ENCODE data around the gene KCNH1. TPM values are rescaled to one million over a fixed set of nuclear protein-coding genes. Genes with fewer than 3 reads are reported as not detected.
A peak's percentile ranks its signal among the peaks of the same experiment; 100 is the strongest.

Gene KCNH1
- total RNA-seq, result not detected
- long read RNA-seq, result 0 reads

- peak within 1 kb of the TSS; percentile 43 for H3K4me3 ChIP-seq
- H3K27me3 ChIP-seq, result peaks cover 51% of the 10 kb centered on the region
- H3K4me1 ChIP-seq, result peaks cover 13% of the 10 kb centered on the region
- intact Hi-C loops (cut with DNase I), result loop anchor here (10.0 kb wide), 1 partner anchor 679 kb away; no protein-coding TSS in a partner anchor
- H3K27ac ChIP-seq, result no peak within 1 kb of the TSS
- peak; percentile 73 for TF ChIP-seq CTCF (IDR thresholded peaks at IDR 0.05)
- no peaks in the 10 kb centered on the region for H3K9me3 ChIP-seq
- peak; percentile 97 for ATAC-seq
- DNase-seq, result peak; percentile 77
- H3K36me3 ChIP-seq, result no peaks in the 10 kb centered on the region
These were observed at the start of gene KCNH1 for GRCh38 chr1:211133836-211134669. Gene KCNH1 (minus strand): TSS chr1:211134148. CDS start chr1:211133945, 203 bp downstream.

- TF ChIP-seq CTCF (IDR thresholded peaks at IDR 0.05), result no peak
- intact Hi-C loops (cut with DNase I), result no loop called here
- ATAC-seq (no peak), DNase-seq (no peak)
- H3K4me1 ChIP-seq, result no peaks in the 10 kb centered on the region
- no peaks in the 10 kb centered on the region for H3K9me3 ChIP-seq
- no peak overlapping the region for H3K4me3 ChIP-seq
- H3K27ac ChIP-seq, result no peak overlapping the region
- H3K27me3 ChIP-seq, result no peaks in the 10 kb centered on the region
- no peaks in the 10 kb centered on the region for H3K36me3 ChIP-seq
These were observed 48.8 kb upstream of the KCNH1 start for GRCh38 chr1:211182746-211183145.

GRCh38 chr1:211174375-211174774, 40.4 kb upstream of the KCNH1 start:
- ATAC-seq (no peak), DNase-seq (no peak)
- Histone ChIP-seq H3K27ac (no peak overlapping the region), H3K4me3 (no peak overlapping the region), H3K36me3 (no peaks in the 10 kb centered on the region), H3K27me3 (no peaks in the 10 kb centered on the region), H3K4me1 (no peaks in the 10 kb centered on the region), H3K9me3 (peaks cover 10% of the 10 kb centered on the region)
- TF ChIP-seq CTCF (IDR thresholded peaks at IDR 0.05), result no peak
- intact Hi-C loops (cut with DNase I), result no loop called here

- no peaks in the 10 kb centered on the region for H3K4me1 ChIP-seq
- DNase-seq (no peak), ATAC-seq (no peak)
- TF ChIP-seq CTCF (IDR thresholded peaks at IDR 0.05), result no peak
- no peak overlapping the region for H3K4me3 ChIP-seq
- peaks cover 13% of the 10 kb centered on the region for H3K9me3 ChIP-seq
- intact Hi-C loops (cut with DNase I), result no loop called here
- no peaks in the 10 kb centered on the region for H3K27me3 ChIP-seq
- no peaks in the 10 kb centered on the region for H3K36me3 ChIP-seq
- H3K27ac ChIP-seq, result no peak overlapping the region
These were observed 38.7 kb upstream of the KCNH1 start for GRCh38 chr1:211172657-211173056.

- no peak for DNase-seq
- no peak for ATAC-seq
- Histone ChIP-seq H3K36me3 (no peaks in the 10 kb centered on the region), H3K4me1 (no peaks in the 10 kb centered on the region), H3K27ac (no peak overlapping the region), H3K4me3 (no peak overlapping the region), H3K9me3 (peaks cover 13% of the 10 kb centered on the region), H3K27me3 (no peaks in the 10 kb centered on the region)
- intact Hi-C loops (cut with DNase I), result no loop called here
- TF ChIP-seq CTCF (IDR thresholded peaks at IDR 0.05), result no peak
These were observed 35.4 kb upstream of the KCNH1 start for GRCh38 chr1:211169353-211169752.
